ENCODE measurements around the gene CCBE1.

The CCBE1 gene

DNA sequence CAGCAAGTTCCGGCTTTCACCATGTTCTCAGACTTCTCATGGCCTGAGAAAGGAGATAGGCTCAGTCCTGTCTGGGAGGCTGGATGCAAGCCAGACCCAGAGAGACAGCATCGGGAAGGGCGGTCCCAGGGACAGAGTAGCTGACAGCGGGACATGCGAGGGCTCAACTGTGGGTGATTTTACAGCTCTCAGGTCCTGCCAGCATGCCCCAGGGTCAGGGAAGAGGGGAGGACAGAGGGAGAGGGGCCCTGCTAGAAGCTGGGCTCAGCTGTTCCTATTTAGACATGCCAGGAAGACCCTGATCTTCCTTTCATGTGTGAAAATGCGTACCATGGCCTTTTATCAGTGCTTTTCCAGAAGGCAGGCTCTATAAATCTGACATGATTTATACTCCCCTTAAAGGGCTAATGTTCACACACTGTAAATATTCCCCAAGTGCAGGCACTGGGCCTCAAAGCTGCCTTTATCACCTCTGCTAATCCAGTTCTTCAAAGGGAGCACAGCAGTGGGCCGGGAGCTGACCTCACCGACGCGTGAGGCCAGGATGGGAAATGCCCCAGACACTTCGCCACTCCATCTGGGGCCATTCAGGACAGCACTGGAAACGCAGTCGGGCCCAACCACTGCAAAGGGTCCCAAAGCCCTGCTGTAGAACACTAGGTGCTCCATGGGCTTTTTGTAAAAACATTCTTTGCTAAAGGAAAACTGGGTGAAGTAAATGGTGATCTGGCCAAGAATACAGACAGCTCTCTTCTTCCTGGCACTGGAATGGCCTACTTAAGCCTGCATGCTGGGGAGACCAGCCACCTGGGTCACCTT, 242.1 kb downstream of the CCBE1 start:
- peak; percentile 51 for DNase-seq (ENCODE audit: low read depth)

DNA sequence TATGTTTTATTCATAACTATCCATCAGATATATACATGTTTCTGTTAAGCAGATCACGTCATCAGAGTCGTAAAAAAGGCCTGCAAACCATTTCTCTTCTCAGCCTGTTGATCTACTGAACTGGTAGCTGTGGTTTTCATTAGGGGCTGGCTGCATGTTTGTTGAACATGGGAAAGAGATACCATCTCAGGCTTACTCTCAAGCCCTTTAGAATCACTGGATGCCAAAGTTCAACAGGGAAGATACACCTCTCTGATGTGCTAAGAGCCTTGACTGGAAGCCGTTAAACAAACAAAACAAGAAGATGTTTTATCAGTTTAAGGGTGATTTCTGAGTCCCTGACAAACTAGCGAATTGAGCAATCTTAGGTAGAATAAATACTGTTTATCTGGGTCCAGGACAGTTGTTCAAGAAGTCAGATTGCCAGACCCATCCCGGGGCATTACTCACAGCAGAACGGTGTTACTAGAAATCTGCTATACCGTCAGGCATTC, 243.7 kb downstream of the CCBE1 start:
- peak; percentile 89 for DNase-seq (ENCODE audit: low read depth)

DNA sequence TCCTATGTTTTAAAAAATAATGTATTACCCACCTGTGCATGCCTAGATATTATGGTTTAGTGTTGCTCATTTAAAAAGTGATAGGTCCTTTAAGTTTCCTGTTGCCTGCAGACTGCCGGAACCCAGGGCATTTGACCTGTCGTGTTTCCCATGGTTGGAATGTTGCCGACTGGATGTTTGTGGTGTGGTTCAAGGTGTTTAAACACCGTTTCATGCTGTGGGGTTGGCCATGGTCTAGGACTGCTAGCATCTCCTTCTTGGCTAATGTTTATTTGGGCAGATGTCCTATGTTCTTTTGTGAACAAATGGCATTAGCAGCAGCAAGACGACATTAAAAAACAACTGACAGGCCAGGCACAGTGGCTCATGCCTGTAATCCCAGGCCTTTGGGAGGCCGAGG, 245.3 kb downstream of the CCBE1 start:
- DNase-seq (ENCODE audit: low read depth), result no peak

DNA sequence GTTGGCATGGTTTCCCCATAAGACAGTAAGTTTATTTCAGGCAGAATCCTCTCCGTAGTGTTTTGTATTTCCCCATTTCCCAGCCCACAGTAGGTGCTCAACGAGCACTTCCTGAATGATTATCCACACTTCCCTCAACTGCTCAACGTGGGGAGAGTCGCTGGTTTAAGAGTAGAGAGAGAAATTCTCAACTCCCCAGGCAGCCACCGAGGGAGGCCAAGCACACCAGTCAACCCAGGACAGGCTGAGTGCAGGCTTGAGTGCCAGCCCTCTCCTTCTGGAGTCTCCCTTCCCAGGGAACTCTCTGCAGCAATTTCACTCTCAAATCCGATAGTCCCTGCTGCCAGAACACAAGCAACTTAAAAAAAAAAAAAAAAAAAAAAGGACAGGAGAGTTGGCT, 246.2 kb downstream of the CCBE1 start:
- DNase-seq (ENCODE audit: low read depth), result no peak

DNA sequence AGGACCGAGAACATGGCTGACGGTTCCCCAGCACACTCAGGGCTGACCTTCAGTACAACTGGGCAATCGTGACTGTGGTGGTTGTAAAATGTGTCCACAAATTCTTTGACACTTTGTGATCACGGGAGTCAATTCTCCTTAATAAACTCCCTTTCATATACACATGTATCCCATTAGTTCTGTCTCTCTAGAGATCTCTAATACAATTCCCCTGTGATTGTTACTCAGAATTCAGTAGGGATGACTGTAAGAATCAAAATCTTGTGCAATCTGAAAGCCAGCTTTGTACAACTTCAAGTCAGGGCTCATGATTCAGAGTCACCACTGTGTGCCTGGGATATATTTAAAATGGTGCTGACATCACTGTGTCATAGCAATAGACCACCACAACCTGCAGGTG, 248.7 kb downstream of the CCBE1 start:
- peak; percentile 57 for DNase-seq (ENCODE audit: low read depth)

DNA sequence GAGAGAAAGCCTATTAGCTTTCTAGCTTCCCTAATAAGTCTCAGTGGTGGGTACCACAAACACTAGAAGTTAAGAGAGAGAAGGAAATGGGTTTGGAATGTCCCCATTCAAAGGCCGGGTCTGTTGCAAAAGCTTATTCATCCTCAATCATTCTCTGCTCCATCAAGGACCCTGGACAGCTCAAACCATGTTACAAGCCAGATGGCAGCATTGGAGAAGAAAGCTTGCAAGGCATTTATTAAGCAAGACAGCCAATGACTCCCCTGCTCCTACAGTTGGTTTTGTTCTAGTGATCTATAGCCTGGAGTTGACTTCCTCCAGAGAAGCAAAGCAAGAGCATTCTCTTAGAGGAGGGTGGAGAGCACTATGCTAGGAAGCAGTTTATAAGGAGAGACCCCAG, 251.2 kb downstream of the CCBE1 start:
- DNase-seq (ENCODE audit: low read depth), result peak; percentile 80

DNA sequence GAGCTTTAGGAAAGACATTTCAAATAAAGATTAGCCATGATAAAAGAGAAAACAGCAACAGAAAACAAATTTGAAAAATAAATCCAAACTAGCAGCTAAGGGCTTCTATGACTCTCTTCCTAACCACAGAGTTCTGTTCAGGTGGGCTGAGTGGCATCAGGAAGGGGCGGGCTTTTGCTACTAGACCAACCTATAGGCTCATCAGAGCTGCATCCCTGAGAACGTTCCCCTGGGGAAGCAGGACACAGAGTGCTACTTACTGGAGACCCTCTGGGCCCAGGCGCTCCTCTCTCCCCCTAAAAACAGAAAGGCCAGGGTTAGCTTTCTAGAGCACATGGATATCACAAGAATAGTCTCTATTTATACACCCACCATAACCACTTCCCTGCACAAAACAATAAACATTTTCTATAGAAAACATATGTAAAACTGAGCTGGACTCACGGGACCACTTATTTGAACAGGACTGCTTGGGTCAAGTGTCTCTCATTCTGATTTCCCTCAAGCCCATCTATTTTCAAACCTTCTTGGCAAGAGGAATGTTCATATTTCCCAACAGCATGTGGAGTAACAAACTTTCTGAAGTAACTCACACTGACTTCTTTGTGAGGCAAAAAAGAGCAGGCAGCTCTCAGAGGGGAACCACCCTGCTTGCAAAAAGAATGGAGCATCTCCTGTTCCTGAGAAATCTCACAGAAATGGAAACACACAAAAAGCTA, 259.2 kb downstream of the CCBE1 start:
- DNase-seq (ENCODE audit: low read depth), result no peak

DNA sequence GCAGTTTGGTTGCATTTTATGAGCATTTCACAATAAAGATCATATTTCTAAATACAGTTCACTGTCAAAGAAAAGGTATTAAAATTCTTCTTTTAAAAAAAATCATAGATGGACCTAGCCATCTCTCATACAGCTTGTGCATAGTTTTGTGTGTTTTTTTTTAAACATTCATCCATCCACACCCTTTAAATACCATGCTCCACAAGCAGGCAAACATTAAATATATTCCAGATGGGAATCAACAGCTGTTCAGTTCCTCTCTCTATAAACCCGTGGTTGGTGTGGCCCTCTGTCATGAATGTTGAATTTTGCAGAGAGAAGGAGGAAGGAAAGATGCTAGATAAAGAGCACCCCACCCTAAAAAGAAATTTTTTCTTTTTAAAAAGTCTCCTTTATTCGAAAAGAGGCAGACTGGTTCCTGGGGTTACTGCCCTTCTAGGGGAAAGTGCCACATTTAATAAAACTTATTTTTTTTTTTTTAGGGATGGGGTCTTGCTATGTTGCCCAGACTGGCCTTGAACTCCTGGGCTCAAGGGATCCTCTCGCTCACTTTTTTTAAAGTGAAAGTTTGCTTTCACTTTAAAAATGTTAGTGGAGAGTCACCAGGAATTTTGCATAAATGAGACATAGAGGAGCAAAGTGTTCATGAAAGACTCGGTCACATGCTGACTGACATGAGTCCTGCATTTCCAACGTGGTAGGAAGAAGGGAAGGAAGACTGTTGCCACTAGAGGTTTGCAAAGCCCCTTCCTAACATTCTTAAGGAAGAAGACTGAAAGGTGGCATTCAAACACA, 264.2 kb downstream of the CCBE1 start:
- no peak for DNase-seq (ENCODE audit: low read depth)

DNA sequence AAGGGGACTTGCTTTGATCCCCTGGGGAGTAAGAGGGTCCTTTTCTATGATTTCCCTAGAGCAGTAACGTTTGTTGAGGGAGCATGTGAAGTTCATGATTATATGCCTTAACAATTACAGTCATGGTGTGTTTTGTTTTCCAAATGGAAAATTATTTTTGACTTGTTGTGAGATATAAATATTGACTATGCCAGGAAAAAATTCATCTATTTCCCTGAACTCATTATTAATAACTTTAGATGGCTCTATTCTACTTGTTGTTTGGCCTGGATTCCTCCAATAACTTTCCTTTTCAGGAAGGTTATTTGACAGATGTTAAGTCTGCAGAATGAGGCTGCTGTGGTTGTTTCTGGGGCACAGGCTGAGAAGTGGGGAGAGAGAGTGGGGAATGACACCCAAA, 266.1 kb downstream of the CCBE1 start:
- DNase-seq (ENCODE audit: low read depth), result no peak

DNA sequence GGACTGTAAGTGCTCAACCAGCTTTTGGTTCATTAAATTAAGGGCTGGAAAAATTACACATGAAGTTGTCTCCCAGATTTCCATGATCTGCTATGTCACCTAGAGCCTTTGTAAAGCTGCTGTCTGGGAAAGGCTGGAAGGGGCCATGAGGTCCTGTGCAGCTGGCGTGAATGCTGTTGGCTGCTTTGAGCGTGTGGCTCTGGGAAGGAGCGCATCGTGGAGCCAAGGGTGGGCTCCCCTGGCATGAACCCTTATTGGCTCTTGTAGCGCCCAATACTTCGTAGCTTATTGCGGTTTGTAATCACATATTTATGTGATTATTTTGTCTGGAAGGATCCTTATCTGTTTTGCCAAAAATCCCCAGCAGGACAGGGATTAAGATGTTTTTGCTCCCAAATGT, 267.6 kb downstream of the CCBE1 start:
- DNase-seq (ENCODE audit: low read depth), result no peak

DNA sequence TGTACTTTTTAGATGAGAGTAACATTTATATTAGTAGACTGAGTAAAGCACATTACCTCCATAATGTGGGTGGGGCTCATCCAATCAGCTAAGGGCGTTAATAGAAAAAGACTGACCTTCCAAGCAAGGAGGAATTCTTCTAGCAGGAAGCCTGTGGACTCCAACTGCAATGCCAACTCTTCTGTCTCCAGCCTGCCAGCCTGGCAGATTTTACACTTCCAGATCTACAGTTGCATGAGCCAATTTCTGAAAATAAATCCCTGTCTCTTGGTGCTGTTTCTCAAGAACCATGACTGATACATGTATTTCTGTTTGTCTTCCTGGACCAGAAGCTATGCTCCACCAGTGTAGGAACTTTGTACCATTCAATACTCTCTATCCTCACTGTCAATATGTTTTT, 269.2 kb downstream of the CCBE1 start:
- no peak for DNase-seq (ENCODE audit: low read depth)

DNA sequence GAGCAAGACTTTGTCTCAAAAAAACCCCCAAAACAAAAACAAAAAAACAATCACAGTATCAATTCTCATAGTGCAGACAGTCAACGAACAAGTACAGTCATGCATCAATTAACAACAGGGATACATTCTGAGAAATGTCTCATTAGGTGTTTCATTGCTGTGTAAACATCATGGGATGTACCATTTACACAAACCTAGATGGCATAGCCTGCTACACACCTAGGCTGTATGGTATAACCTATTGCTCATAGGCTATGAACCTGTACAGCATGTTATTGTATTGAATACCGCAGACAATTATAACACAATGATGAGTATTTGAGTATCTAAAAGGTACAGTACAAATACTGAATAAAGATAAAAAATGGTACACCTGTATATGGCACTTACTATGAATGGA, 270.4 kb downstream of the CCBE1 start:
- no peak for DNase-seq (ENCODE audit: low read depth)

DNA sequence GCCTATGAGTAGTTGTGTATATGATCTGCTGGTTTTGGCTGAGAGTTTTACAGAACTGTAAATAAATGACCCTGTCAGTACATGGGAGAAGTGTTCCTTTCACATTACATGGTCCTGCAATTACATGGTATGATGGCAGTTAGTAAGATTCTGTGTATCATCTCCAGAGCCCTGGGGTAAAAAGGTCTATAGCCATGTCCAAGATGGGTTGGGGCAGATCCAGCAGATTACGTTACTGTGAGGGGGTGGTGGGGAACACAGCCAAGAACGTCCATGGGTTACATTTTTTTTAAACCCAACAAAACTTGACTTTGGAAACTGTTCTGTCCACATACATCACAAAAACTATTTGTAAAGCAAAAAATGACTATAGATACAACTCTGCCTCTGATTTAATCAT, 274.0 kb downstream of the CCBE1 start:
- peak; percentile 27 for DNase-seq (ENCODE audit: low read depth)

DNA sequence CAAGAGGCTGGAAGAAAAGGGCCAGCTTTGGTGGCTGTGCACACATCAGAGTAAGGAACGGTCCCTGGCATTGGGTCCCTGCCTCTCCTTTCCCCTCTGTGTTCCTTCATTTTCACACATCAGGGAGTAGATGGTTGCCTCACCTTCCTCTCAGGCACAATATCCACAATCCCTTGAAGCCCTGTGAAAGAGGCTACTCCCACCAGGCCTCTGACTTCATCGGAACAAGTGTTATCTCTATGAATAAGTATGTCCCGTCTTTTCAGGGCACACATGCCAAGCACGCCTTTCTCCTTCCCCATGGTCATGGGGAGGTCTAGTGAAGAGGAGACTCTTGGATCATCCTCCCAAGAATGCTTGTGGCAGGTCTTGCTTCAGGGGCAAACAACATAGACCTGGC, 277.0 kb downstream of the CCBE1 start:
- peak; percentile 80 for DNase-seq (ENCODE audit: low read depth)

DNA sequence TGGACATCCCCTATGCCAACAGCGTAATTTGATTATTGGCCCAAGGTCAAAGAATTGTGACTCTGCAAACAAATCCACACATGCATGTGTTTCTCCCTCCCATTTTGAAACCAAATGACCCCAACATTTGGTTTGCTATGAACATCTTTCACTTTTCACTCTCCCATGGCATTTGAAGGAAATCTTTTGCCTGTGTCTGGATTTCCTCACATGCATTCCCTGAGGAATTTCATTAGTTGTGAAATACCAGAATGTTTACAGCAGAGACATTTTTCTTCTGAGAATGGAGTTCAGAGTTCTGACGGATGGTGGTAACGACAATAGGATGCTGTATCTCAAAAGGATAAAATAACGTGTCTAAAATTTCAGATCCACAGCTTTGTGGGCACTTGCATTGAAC, 277.8 kb downstream of the CCBE1 start:
- DNase-seq (ENCODE audit: low read depth), result peak; percentile 92

DNA sequence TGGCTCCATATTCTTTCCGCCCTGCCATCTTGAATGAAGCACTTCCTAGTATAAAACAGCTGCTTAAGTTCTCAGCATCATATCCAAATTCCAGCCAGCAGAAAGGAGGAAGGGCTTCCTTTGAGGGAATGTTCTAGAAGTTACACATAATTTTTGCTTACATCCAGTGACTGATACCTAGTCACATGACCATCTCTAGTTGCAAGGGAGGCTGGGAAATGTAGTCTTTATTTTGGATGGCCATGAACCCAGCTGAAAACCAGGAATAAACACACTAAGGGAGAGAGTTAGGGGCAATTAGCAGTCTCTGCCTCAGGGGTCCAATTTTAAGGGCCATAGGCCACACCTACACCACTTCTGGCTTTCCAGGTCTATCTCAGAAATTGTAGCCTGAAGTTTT, 280.4 kb downstream of the CCBE1 start:
- DNase-seq (ENCODE audit: low read depth), result peak; percentile 27

DNA sequence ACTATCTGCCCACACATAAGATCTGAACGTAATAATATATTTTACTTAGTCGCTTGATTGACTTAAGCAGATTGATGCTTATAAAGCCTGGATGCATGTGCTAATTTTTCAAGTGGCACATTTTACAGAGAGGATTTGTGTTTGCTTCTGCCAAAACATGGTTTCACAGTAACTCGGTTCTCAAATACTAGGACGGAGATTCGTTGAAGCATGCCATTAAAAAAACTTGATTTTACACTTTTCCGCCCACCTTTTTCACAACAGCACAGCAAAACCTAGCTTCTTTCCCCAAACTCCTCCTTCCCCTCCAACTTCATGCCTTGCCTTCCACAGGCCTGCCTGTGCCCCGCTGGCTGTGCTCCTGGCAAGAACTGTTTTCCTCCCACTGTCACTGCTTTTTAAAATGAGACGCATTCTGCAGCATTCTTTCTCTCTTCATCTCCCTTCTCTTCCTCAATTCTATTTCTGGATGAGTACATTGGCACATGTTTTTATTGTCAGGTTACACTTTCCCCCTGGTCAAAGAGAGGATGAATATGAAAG, 283.0 kb downstream of the CCBE1 start:
- DNase-seq (ENCODE audit: low read depth), result no peak

DNA sequence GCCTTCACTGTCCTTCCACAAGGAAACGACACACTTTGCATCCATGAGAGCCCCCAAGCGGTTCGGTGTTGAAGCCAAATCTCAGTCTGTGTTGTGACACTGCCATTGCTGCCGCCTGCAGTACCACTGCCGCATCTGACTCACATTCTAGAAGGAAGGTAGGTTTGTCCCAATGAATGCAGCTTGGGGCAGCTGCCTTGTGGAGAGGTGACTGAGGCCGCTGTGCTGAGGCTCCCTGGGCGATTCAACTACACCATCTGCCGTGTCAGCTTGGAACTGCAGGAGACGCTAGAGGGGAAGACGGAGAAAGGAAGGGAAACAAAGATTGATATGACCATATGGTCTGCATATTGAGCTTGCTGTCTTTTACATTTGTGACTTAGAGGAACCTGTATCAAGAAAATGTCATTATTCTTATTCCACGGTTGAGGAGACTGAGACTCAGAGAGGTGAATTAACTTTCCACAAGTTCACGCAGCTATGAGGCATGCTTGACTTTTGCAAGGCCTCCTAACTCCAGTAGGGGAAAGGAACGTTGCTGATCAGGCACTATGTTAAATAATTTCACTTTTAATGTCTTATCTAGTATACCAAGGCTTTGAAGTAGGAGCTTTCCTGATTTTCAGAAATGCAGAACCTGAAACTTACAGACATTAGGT, 294.7 kb downstream of the CCBE1 start:
- DNase-seq (ENCODE audit: low read depth), result peak; percentile 42

DNA sequence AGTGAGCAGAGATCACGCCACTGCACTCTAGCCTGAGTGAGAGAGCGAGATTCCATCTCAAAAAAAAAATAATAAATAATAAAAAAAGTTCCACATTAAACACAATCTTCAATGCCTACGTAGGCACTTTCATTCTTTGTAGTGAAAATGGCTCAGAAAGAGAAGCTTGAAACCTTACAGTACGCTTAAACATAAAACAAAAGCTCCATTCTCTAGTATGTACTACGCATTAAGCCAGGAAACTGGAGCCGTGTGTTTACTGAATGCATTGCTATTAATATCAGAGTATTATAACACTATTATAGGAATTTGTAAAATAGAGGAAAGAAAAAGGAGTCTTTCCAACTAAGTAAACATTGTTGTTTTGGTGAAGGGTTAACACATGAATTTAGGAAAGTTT, 296.8 kb downstream of the CCBE1 start:
- DNase-seq (ENCODE audit: low read depth), result no peak

DNA sequence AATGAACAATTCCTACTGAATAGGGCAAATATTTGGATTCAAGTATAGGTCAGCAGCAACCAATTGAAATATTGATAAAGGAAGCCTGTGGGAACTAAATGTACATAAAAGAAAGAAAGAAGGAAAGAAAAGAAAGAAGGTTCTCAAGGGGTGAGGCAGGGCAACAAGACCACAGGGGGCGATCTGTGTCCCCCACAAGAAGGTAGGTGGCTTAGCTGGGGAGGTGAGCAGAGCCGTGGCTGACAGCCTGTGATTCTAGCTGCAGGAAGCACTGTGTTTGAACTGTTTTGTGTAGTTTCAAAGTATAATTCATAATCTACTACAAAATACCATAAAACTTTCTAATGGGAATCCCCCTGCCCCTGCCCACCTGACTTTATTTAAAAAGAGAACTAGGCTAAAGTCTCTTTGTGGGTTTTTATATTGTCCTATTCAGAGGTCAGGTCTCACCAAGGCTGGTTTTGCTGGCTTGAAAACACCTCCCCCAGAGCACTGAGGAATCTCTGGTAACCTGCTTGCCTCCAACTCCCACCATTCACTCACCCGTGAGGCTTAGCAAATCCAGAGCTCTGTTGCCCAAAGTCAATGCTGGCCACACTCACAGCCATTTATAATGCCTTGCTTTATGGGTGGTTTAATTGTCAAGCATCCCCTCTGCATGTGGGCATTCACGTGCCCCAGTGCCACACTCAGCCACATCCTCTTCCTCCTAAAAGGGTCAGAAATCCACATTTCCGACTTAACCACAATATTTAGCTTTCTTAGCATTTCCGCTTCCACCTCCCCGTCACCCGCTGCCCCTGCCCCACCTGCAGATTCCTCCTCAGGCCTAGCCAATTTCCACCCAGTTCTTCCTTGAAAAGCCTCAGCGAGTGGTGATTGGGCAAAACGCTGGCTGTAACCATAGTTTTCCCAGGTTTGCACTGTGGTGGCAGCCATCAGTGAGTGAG, 301.7 kb downstream of the CCBE1 start:
- no peak for DNase-seq (ENCODE audit: low read depth)

DNA sequence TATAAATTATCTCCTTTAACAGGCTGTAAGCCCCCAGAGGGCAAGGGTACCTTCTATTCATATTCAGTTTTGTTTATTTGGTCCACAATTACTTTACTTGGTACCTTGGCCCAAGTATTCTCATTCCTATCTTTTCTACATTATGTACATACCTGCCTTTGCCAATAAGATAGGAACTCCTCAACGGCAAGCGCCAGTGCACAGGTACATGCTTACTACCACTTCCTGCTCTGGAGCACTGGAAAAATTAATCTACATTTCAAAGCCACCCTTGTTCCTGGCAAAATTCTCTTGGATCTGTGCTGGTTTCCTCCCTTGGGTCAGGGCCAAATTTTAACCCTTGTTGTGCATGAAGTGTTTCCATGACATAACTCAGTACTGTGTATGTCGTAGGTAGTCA, 303.8 kb downstream of the CCBE1 start:
- DNase-seq (ENCODE audit: low read depth), result no peak
